CD14-positive monocyte (primary cell): ENCODE results near the gene IGSF9. TPM values are rescaled to one million over a fixed set of nuclear protein-coding genes. Genes with fewer than 3 reads are reported as not detected.

Source experiments
- DNase-seq, 3 donors: peaks; one replicate each; pipeline ENCODE4 v3.0.0-alpha.2; 2011 to 2022
- H2AFZ ChIP-seq: 2 replicates; pipeline ENCODE4 v1.6.0; 2012; ENCODE audit warnings: mild to moderate bottlenecking, low read depth, low read length, inconsistent platforms; ENCODE audit not compliant: insufficient read depth, poor library complexity, severe bottlenecking
- H3K27ac ChIP-seq, 2 donors: 1 replicate in 1 of 2; 2 replicates in 1 of 2; pipeline ENCODE4 v1.5.1; 2012 to 2013; ENCODE audit warnings: low read length in 2 of 2, control low read depth in 1 of 2, inconsistent platforms in 1 of 2, low read depth in 1 of 2, mild to moderate bottlenecking in 1 of 2
- H3K27me3 ChIP-seq, 2 donors: one replicate each; pipeline versions ENCODE4 v1.6.0 to v1.6.1; 2011 to 2013; ENCODE audit warnings: low read length in 2 of 2; ENCODE audit not compliant: control insufficient read depth in 2 of 2, insufficient read depth in 2 of 2
- H3K36me3 ChIP-seq, 2 donors: replicated peaks in 1 of 2; 1 replicate in 1 of 2; 2 replicates in 1 of 2; pipeline versions ENCODE4 v1.5.1 to v1.6.1; 2012 to 2013; ENCODE audit warnings: low read length in 2 of 2, control low read depth in 1 of 2, inconsistent platforms in 1 of 2, mild to moderate bottlenecking in 1 of 2; ENCODE audit not compliant: insufficient read depth in 2 of 2, control insufficient read depth in 1 of 2
- H3K4me1 ChIP-seq, 2 donors: 1 replicate in 1 of 2; 2 replicates in 1 of 2; pipeline versions ENCODE4 v1.5.1 to v1.6.1; 2012 to 2013; ENCODE audit warnings: low read length in 2 of 2, control low read depth in 1 of 2, inconsistent platforms in 1 of 2, mild to moderate bottlenecking in 1 of 2, moderate library complexity in 1 of 2; ENCODE audit not compliant: insufficient read depth in 2 of 2, control insufficient read depth in 1 of 2
- H3K4me2 ChIP-seq: replicated peaks from 2 replicates; pipeline ENCODE3; 2012; ENCODE audit warnings: low read length, moderate library complexity, mild to moderate bottlenecking; ENCODE audit not compliant: poor library complexity, severe bottlenecking; ENCODE audit errors: extremely low read depth
- H3K4me3 ChIP-seq, 3 experiments: fragments of 200-600 bp in 1 of 3; sonication (generic) in 1 of 3; replicated peaks in 1 of 3; 1 replicate in 2 of 3; 2 replicates in 1 of 3; pipeline ENCODE4 v1.5.1; 2011 to 2013; ENCODE audit warnings: low read length in 3 of 3, mild to moderate bottlenecking in 3 of 3, control low read depth in 2 of 3, low read depth in 2 of 3, inconsistent platforms in 1 of 3, moderate library complexity in 1 of 3
- H3K79me2 ChIP-seq: 2 replicates; pipeline ENCODE4 v1.6.0; 2012; ENCODE audit warnings: mild to moderate bottlenecking, control low read depth, inconsistent platforms, low read length, moderate library complexity; ENCODE audit not compliant: insufficient read depth
- H3K9ac ChIP-seq: 2 replicates; pipeline ENCODE4 v1.6.0; 2017; ENCODE audit warnings: low read length, mild to moderate bottlenecking; ENCODE audit not compliant: insufficient read depth, poor library complexity, severe bottlenecking
- H3K9me3 ChIP-seq, 2 donors: replicated peaks in 1 of 2; 1 replicate in 1 of 2; 2 replicates in 1 of 2; pipeline versions ENCODE4 v1.5.1 to v1.6.1; 2012 to 2013; ENCODE audit warnings: low read length in 2 of 2, control low read depth in 1 of 2; ENCODE audit not compliant: control insufficient read depth in 1 of 2, insufficient read depth in 1 of 2
- H4K20me1 ChIP-seq: 2 replicates; pipeline ENCODE4 v1.6.0; 2012; ENCODE audit warnings: mild to moderate bottlenecking, low read length, control low read depth, moderate library complexity; ENCODE audit not compliant: insufficient read depth
- H3K27ac Mint-ChIP-seq, 7 donors: one replicate each; pipeline ENCODE4 v1.8.0; 2020; ENCODE audit warnings: mild to moderate bottlenecking in 7 of 7, mixed read lengths in 7 of 7, moderate library complexity in 6 of 7, inconsistent platforms in 2 of 7
- H3K27me3 Mint-ChIP-seq, 3 donors: one replicate each; pipeline ENCODE4 v1.8.0; 2021 to 2022; ENCODE audit warnings: low read depth in 3 of 3, mild to moderate bottlenecking in 3 of 3, mixed read lengths in 3 of 3, moderate library complexity in 3 of 3, inconsistent platforms in 1 of 3
- H3K36me3 Mint-ChIP-seq, 2 donors: one replicate each; pipeline ENCODE4 v1.8.0; 2020; ENCODE audit warnings: mixed read lengths in 2 of 2, inconsistent platforms in 1 of 2, mild to moderate bottlenecking in 1 of 2
- H3K4me1 Mint-ChIP-seq: one replicate; pipeline ENCODE4 v1.8.0; 2020; ENCODE audit warnings: mild to moderate bottlenecking, mixed read lengths
- H3K4me3 Mint-ChIP-seq, 2 donors: one replicate each; pipeline ENCODE4 v1.8.0; 2020; ENCODE audit warnings: mild to moderate bottlenecking in 2 of 2, mixed read lengths in 2 of 2, moderate library complexity in 1 of 2
- H3K9me3 Mint-ChIP-seq, 7 donors: one replicate each; pipeline ENCODE4 v1.8.0; 2020 to 2022; ENCODE audit warnings: mixed read lengths in 7 of 7, mild to moderate bottlenecking in 6 of 7, moderate library complexity in 6 of 7, inconsistent platforms in 2 of 7
- WGBS: methylation state at CpG from one replicate; pipeline ENCODE4 v1.1.5; 2013; ENCODE audit warnings: missing lambda C conversion rate; ENCODE audit not compliant: insufficient coverage; 5-methylcytosine and 5-hydroxymethylcytosine counted together
- intact Hi-C, 2 donors: fragments of 100-400 bp; cut with micrococcal nuclease; formaldehyde crosslinking; loops; one replicate each; pipeline versions ENCODE4 v1.15.0 to v1.15.1; 2023
- polyA plus RNA-seq, 3 donors: library from polyadenylated mRNA; depleted of rRNA in 1 of 3; unstranded in 2 of 3; stranded (reverse) in 1 of 3; fragments of 300-500 nt in 2 of 3; fragments of >200 nt in 1 of 3; fragmentation: Illumina TruSeq in 2 of 3; gene quantifications; 1 replicate in 2 of 3; 2 replicates in 1 of 3; pipeline ENCODE4 v1.2.3, GENCODE V29; 2012 to 2021
- TF ChIP-seq, protein P1 (sequence below): fragments of 200-600 bp; IDR thresholded peaks from one replicate; pipeline ENCODE4 v1.8.0; 2022; ENCODE audit warnings: antibody characterized with exemption, mild to moderate bottlenecking

Gene IGSF9
- polyA plus RNA-seq, 3 donors, result 0.04 TPM; not detected in 2

DNA sequence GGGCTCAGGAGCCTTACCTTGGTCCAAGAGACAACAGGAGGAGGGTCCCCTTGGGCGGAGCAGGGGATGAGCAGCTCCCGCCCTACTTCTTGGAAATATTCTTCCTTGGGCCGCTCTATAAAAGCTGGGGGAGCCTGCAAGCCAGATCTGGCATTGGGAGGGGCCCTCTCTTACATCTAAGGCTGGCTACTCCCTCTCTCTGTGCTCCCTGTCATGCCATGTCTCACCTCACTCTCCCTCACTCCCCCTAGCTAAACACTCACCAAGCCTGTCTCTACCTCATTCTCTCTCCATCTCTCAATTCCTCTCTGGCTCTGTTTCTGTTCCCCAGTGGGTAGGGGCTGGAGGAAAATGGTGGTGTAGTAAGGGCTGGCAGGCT, 13.6 kb downstream of the IGSF9 start:
- TF ChIP-seq, protein P1, sequence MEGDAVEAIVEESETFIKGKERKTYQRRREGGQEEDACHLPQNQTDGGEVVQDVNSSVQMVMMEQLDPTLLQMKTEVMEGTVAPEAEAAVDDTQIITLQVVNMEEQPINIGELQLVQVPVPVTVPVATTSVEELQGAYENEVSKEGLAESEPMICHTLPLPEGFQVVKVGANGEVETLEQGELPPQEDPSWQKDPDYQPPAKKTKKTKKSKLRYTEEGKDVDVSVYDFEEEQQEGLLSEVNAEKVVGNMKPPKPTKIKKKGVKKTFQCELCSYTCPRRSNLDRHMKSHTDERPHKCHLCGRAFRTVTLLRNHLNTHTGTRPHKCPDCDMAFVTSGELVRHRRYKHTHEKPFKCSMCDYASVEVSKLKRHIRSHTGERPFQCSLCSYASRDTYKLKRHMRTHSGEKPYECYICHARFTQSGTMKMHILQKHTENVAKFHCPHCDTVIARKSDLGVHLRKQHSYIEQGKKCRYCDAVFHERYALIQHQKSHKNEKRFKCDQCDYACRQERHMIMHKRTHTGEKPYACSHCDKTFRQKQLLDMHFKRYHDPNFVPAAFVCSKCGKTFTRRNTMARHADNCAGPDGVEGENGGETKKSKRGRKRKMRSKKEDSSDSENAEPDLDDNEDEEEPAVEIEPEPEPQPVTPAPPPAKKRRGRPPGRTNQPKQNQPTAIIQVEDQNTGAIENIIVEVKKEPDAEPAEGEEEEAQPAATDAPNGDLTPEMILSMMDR, result no peak
- Histone ChIP-seq H2AFZ (no peak overlapping the region), H3K27ac (no peak overlapping the region), H3K9ac (no peak overlapping the region), H4K20me1 (no peaks in the 10 kb centered on the region), H3K4me3 (no peak overlapping the region), H3K9me3 (no peaks in the 10 kb centered on the region), H3K27me3 (no peaks in the 10 kb centered on the region), H3K4me1 (peaks cover 13 to 14% of the 10 kb centered on the region in 2 donors), H3K79me2 (peaks cover 4% of the 10 kb centered on the region), H3K4me2 (no peak overlapping the region), H3K36me3 (no peaks in the 10 kb centered on the region)
- WGBS, result 100% methylated on average over 3 of the region's 3 CpGs
- Mint-ChIP-seq H3K9me3 (peaks cover 0 to 1% (median 0%) of the 10 kb centered on the region in 7 donors), H3K36me3 (no peaks in the 10 kb centered on the region), H3K27ac (no peak overlapping the region), H3K4me1 (peaks cover 16% of the 10 kb centered on the region), H3K4me3 (no peak overlapping the region), H3K27me3 (peaks cover 3 to 11% (median 9%) of the 10 kb centered on the region in 3 donors)
- no peak for DNase-seq
- intact Hi-C loops, result loop anchor here in 1 of 2 donors (5.0 to 10.0 kb wide), 2 partner anchors 39 to 163 kb away; partner anchors contain the start of gene IGSF8

DNA sequence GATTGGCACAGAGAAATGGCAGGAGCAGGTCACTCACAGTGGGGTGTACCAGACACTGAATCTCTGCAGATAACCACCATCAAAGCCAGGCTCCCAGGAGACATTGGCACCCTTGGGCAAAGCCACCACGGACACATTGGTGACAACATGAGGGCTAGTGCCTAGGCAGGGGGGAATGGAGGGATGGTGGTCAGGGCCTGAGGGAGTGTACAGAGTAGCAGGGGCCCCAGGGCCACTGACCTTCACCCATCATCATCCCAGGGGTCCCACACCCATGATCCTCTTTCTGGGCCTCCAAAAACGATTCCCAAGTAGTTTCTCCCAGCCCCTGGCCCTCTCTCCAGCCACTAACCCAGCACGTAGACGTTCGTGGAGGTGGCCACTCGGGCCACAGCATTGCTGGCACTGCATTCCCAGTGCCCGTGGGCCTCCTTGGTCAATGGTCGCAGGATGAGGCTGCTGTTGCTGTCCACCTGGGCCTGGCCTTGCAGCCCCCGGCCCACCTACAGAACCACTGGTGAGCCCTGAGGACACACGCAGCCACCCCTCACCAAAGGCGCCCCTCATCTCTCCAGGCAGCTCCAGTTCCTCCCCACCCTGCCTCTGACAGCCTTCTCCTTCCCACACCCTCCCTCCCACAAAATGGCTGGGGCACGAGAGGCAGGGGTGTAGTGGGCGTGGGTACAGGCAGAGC, 14.2 kb downstream of the IGSF9 start:
- no peak for DNase-seq
- H3K4me1 ChIP-seq, result peaks cover 8 to 9% of the 10 kb centered on the region in 2 donors
- H3K4me2 ChIP-seq, result no peak overlapping the region
- 93% methylated on average over 8 of the region's 13 CpGs for WGBS
- no peaks in the 10 kb centered on the region for H3K27me3 ChIP-seq
- no peak overlapping the region for H3K4me3 ChIP-seq
- Mint-ChIP-seq H3K36me3 (no peaks in the 10 kb centered on the region), H3K9me3 (peaks cover 0 to 1% (median 0%) of the 10 kb centered on the region in 7 donors), H3K27ac (no peak overlapping the region), H3K4me3 (peak overlapping the region in 1 of 2 donors; percentile 24), H3K4me1 (peaks cover 12% of the 10 kb centered on the region), H3K27me3 (peaks cover 3 to 11% (median 9%) of the 10 kb centered on the region in 3 donors)
- TF ChIP-seq, protein P1, result no peak
- H3K36me3 ChIP-seq, result no peaks in the 10 kb centered on the region
- no peak overlapping the region for H2AFZ ChIP-seq
- no peaks in the 10 kb centered on the region for H3K9me3 ChIP-seq
- intact Hi-C loops, result loop anchor here in 1 of 2 donors (5.0 to 10.0 kb wide), 2 partner anchors 39 to 164 kb away; partner anchors contain the start of gene IGSF8
- no peak overlapping the region for H3K9ac ChIP-seq
- no peaks in the 10 kb centered on the region for H4K20me1 ChIP-seq
- H3K79me2 ChIP-seq, result no peaks in the 10 kb centered on the region
- H3K27ac ChIP-seq, result no peak overlapping the region
